Measurements from ENCODE around the gene ABCA1.
A peak's percentile ranks its signal among the peaks of the same experiment; 100 is the strongest.

ABCA1 gene

GRCh38 chr9:104885818-104886709 lies 41.9 kb downstream of the ABCA1 start:
- Histone ChIP-seq H3K27me3 (replicated peaks) (no peaks in the 10 kb centered on the region), H3K36me3 (replicated peaks) (peaks cover 76% of the 10 kb centered on the region), H3K27ac (no peak overlapping the region), H3K4me3 (ENCODE audit: low read depth, low read length) (no peak overlapping the region)
- in situ Hi-C loops (cut with HindIII; ENCODE audit: low pct_ligation_motif_present, low sequenced_read_pairs): no loop called here
- TF ChIP-seq CTCF (IDR thresholded peaks at IDR 0.05; ENCODE audit: low read depth, low read length, missing control alignments): no peak
- DNase-seq: no peak

- in situ Hi-C loops (cut with HindIII; ENCODE audit: low pct_ligation_motif_present, low sequenced_read_pairs): no loop called here
- TF ChIP-seq CTCF (IDR thresholded peaks at IDR 0.05; ENCODE audit: low read depth, low read length, missing control alignments): no peak
- Histone ChIP-seq H3K27ac (no peak overlapping the region), H3K4me3 (ENCODE audit: low read depth, low read length) (no peak overlapping the region), H3K36me3 (replicated peaks) (peaks cover 86% of the 10 kb centered on the region), H3K27me3 (replicated peaks) (no peaks in the 10 kb centered on the region)
- no peak for DNase-seq
Measured at GRCh38 chr9:104883169-104883568, 44.8 kb downstream of the ABCA1 start.

GRCh38 chr9:104882566-104882965 lies 45.4 kb downstream of the ABCA1 start:
- no peak for DNase-seq
- in situ Hi-C loops (cut with HindIII; ENCODE audit: low pct_ligation_motif_present, low sequenced_read_pairs): no loop called here
- Histone ChIP-seq H3K27ac (no peak overlapping the region), H3K27me3 (replicated peaks) (no peaks in the 10 kb centered on the region), H3K36me3 (replicated peaks) (peaks cover 86% of the 10 kb centered on the region), H3K4me3 (ENCODE audit: low read depth, low read length) (no peak overlapping the region)
- TF ChIP-seq CTCF (IDR thresholded peaks at IDR 0.05; ENCODE audit: low read depth, low read length, missing control alignments): no peak

GRCh38 chr9:104882086-104882485 lies 45.9 kb downstream of the ABCA1 start:
- no peak overlapping the region for H3K27ac ChIP-seq
- no peaks in the 10 kb centered on the region for H3K27me3 ChIP-seq (replicated peaks)
- TF ChIP-seq CTCF (IDR thresholded peaks at IDR 0.05; ENCODE audit: low read depth, low read length, missing control alignments): no peak
- DNase-seq: no peak
- in situ Hi-C loops (cut with HindIII; ENCODE audit: low pct_ligation_motif_present, low sequenced_read_pairs): no loop called here
- no peak overlapping the region for H3K4me3 ChIP-seq (ENCODE audit: low read depth, low read length)
- peaks cover 87% of the 10 kb centered on the region for H3K36me3 ChIP-seq (replicated peaks)

- H3K27ac ChIP-seq: peak overlapping the region; percentile 54
- H3K36me3 ChIP-seq (replicated peaks): peaks cover 83% of the 10 kb centered on the region
- H3K27me3 ChIP-seq (replicated peaks): no peaks in the 10 kb centered on the region
- in situ Hi-C loops (cut with HindIII; ENCODE audit: low pct_ligation_motif_present, low sequenced_read_pairs): no loop called here
- no peak overlapping the region for H3K4me3 ChIP-seq (ENCODE audit: low read depth, low read length)
- DNase-seq: no peak
- no peak for TF ChIP-seq CTCF (IDR thresholded peaks at IDR 0.05; ENCODE audit: low read depth, low read length, missing control alignments)
Measured at GRCh38 chr9:104879555-104880309, 48.2 kb downstream of the ABCA1 start.

Data from brain microvascular endothelial cell (primary cell).